HT-29 (cell line): Measurements from ENCODE around the gene DOCK9. TPM values are rescaled to one million over a fixed set of nuclear protein-coding genes. Genes with fewer than 3 reads are reported as not detected.

Experiments used
- DNase-seq: peaks from one replicate; pipeline ENCODE4 v3.0.0-alpha.2; 2015; ENCODE audit warnings: low spot score
- total RNA-seq: library from RNA; depleted of rRNA; stranded (reverse); fragments of >200 nt; shearing (Covaris generic); gene quantifications from 2 replicates; pipeline ENCODE4 v1.2.3, GENCODE V29; 2014

The DOCK9 gene
- total RNA-seq, 1 experiment from 2014 or later = 51.0 TPM

DNA sequence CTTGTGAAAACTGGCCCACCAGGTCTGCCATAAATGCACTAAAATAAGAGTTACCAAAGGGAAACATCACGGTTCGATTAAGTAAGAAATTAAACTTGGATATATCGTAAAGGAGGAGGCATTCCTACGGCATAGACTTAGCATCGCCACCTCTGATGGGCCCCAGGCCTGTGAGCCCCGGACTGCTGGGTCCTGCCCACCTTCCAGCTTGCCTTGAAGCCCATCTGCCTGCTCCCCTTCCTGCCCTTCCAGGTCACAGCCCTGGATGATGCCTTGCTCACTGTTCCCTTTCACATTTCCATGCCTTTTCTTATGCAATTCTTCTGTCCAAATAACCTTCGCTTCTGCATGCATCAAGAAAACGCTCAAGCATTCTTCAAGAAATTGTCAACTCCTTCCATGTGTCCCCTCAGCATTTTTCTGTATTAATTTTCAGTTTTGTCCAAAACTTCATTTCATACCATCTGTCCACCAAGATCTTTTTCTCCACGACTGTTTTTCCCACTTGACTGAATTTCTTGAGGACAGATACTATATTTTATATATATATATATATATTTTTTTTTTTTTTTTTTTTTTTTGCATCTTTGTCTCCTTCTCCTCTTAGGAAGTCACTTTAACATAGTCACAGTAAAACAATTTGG lies 91.2 kb downstream of the DOCK9 start:
- DNase-seq = no peak

DNA sequence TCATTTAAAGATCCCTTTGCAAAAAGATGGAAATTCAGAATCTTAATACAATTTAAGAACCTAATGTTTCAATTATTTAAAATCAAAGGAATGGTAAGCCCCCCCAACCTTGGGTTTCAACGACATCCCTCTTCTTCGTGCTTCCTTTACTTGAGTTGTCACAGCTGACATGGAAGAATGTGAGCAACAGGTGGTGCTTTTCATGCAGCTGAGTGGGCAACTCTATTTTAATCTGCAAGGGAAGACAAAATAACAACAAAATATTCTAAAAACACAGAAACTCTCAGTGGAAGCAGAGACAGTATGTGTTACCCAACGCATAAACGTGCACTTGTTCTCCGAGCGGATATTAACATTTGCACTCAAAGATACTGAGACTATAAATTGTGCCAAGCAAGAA lies 92.3 kb downstream of the DOCK9 start:
- DNase-seq = no peak

DNA sequence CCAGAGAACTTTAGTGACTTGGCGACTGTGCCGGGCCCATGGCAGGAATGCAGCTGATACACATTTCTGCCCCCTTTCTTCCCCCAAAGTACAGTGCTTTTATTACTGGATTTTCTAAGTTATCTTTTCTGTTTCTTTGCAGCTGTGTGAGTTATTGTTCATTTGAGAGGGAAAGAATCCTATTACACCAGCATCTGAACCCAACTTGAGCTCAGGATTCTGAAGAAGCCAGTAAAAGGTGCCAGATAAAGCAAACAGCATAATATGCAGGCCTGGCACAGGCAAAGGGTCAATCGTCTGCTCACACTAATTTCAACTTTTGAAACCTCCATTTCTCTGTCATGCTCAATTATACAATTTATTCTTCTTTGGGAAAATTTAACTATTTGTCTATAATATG lies 93.9 kb downstream of the DOCK9 start:
- DNase-seq = no peak

GRCh38 chr13:98881390-98881789 lies 96.5 kb downstream of the DOCK9 start:
- no peak for DNase-seq

DNA sequence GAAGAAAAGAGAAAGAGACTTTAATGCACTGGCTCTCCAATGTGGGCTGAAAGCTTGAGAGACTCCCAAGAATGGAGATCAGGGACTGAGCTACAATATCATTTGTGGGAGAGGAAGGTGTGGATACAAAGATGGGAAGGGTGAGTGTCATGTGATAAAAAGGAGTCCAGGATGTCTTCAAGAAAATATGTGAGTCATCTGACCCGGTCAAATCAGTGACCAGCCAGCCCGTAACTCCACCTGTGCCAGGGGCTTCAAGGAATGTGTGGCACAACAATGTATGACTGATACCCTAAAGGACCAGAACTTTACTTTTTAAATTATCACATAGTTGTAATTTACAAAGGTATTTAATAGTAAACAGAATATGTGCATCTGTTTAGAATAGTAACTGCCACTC lies 97.2 kb downstream of the DOCK9 start:
- no peak for DNase-seq

GRCh38 chr13:98879957-98880356 lies 97.9 kb downstream of the DOCK9 start:
- no peak for DNase-seq

GRCh38 chr13:98879127-98879520 lies 98.7 kb downstream of the DOCK9 start:
- DNase-seq = no peak

DNA sequence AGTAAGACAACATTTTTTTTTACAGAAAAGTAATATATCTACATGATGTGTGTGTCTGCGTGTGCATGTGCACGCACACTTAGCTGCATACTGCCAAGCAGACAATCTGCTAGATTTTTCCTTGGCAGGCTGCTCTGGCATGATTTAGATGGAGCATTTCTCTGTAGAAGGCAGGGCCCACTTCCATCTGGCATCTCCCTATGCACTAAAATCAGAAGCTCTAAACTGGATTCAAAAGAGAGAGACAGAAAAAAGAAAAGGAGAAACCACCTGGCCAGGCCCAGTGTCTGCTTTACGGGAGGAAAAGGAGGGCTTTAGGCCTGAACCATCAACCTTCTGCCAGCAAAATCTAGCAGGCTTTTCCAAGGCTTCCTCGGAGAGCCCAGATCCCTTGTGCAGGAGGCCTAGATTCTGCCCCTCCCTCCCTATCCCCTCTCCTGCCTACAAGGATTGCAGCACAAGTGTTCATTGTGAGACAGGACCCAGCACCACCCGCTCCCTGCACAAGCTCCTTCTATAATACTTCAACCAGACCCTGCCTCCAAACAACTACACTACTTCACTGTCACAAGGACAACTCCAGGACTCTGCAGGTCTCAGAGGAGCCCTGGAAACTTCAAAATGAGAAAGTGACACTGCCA lies 99.3 kb downstream of the DOCK9 start:
- no peak for DNase-seq

DNA sequence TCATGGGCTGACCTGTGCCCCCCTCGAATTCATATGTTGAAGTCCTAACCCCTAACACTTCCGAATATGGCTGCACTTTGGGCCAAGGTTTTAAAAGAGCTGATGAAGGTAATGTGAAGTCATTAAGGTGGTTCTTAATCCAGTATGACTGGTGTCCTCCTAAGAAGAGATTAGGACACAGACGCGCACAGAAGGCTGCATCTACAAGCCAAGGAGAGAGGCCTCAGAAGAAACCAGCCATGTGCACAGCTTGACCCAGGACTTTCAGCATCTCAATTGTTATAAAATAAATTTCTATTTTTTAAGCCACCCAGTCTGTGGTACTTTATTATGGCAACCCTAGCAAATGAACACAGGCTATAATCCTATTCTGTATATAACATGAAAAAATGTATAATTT lies 99.9 kb downstream of the DOCK9 start:
- no peak for DNase-seq

- no peak for DNase-seq
Measured at GRCh38 chr13:98877466-98877865, 100.4 kb downstream of the DOCK9 start.

DNA sequence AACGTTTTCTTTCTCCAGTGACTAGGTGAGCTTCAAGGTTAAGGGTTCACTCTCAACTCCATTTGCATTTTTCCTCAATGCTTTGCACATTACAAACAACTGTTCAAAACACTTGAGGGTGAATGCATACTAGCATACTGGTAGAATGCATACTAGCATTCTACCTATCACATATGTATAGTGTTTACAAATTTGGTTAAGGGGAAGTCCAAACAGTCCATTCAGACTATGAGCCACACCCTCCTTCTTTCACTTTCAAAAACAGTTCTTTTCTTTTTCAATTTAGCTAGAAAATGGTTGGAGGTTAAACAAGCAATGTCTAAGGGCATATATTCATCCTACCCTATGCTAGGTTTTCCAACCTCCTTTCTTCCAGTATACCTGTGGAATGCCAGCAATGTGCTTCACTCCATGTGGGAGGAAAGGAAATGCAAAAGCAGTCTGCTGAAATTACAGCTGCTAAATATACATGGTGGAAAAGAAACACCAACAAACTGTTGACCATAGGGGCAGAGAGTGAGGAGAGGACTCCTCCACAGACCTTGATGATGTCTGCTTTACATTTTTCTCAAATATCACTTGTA lies 102.6 kb downstream of the DOCK9 start:
- DNase-seq = no peak

- no peak for DNase-seq
Measured at GRCh38 chr13:98874029-98874397, 103.9 kb downstream of the DOCK9 start.

DNA sequence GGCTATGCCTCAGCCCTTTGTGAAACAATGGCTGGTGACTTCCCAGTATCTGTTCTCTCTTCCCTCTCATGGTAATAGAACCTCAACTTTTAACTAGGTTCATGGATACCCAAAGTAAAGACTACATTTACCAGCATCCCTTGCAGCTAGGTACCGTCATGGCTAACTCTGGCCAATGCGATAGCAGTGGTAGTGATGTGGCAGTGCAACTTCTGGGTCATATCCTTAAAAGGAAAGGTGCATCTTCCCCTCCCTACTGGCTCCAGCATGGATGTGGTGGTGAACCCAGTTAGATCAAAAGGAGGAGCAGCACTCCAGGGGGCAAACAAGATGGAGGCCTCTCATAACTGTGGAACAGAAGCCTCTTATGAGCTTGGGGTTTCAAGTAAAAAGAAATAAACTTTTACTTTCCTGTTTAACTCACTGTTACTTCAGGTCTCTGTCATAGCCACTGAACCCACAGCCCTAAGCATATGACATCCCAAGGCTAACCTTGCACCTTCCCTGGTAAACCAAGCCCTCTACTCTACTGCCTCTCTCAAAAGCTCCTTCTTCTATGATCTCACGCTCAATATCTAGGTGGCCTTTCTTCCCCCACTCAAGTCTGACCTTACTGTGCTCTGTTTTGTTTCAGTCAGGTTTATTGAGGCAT lies 104.4 kb downstream of the DOCK9 start:
- DNase-seq = no peak

GRCh38 chr13:98871727-98872126 lies 106.1 kb downstream of the DOCK9 start:
- no peak for DNase-seq

GRCh38 chr13:98869408-98870090 lies 108.3 kb downstream of the DOCK9 start:
- peak; percentile 30 for DNase-seq

GRCh38 chr13:98868932-98869331 lies 108.9 kb downstream of the DOCK9 start:
- no peak for DNase-seq

GRCh38 chr13:98866882-98867281 lies 111.0 kb downstream of the DOCK9 start:
- no peak for DNase-seq

- DNase-seq = no peak
Measured at GRCh38 chr13:98860491-98860890, 117.4 kb downstream of the DOCK9 start.

DNA sequence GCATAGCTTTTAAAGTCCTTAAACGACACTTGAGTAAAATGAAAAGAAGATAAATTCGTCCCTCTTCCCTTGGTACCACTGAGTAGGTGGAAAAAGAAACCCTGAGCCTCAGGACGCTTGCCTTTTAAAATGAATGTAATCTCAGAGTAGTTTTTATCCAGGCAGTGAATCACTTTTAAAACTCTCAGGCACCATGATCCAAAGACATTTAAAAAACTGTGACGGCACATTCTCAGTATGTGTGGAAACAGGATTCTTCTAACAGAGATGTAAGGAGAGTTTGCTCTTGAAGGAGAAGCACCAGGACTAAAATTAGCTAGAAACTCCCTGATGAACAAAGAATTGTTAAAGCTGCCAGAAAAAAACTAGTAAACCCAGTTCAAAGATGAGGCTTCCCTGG lies 119.7 kb downstream of the DOCK9 start:
- DNase-seq = no peak

DNA sequence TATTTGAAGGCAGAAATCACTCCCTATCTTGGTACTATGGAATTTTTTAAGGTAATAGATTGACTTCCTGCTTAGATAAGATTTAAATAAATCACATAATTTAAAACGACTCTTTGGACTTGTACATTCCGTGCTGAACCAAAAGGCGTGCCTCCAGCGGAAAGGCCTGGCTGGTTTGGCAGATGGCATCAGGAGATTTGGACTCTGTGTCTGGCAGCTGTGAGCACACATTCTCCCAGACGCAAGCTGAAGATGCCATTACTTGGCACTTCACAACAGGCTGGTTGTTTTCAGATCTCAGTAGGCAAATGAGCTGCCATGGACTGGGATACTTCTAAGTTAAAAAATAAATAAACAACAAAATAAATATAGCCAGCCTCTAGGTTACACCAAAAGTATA lies 120.9 kb downstream of the DOCK9 start:
- DNase-seq = no peak

DNA sequence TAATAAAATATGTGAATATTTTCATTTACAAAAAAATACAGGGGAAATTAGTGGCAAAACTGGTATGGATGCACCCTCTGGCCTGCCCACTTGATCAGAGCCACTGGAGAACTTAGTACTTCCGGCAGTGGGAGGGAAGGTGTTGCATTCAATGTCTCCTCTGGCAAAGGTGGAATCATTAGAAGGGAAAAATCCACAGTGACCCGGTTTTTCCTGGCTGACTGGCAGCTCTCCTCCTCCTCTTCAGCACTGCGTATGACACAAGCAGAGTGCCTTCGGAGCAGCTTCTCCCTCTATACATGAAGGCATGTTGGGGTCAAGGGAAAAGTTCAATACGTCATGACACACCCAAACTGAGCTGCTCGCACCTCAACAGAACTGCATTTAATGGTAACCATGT lies 123.4 kb downstream of the DOCK9 start:
- DNase-seq = no peak

GRCh38 chr13:98853771-98854221 lies 124.1 kb downstream of the DOCK9 start:
- DNase-seq = no peak
